SKM-1 treated with dmso at 0.1 percent for 144 hours (cell line): ENCODE data around the gene GDPD5.

Experiments
- DNase-seq: peaks from one replicate; lab custom pipeline; 2025; ENCODE audit not compliant: unreplicated experiment; lab: John Stamatoyannopoulos, UW

The GDPD5 gene

GRCh38 chr11:75536786-75537641, 11.3 kb upstream of the GDPD5 start:
- DNase-seq: peak; percentile 89

GRCh38 chr11:75535071-75535470, 9.3 kb upstream of the GDPD5 start:
- no peak for DNase-seq

GRCh38 chr11:75534259-75535069, 8.7 kb upstream of the GDPD5 start:
- no peak for DNase-seq

GRCh38 chr11:75533896-75534258, 8.1 kb upstream of the GDPD5 start:
- no peak for DNase-seq

GRCh38 chr11:75532200-75533048, 6.7 kb upstream of the GDPD5 start:
- DNase-seq: peak; percentile 65

GRCh38 chr11:75531325-75531724, 5.6 kb upstream of the GDPD5 start:
- no peak for DNase-seq

- DNase-seq: no peak
Observed at GRCh38 chr11:75530577-75530976, 4.8 kb upstream of the GDPD5 start.

- no peak for DNase-seq
Observed at GRCh38 chr11:75527938-75528735, 2.4 kb upstream of the GDPD5 start.

GRCh38 chr11:75527130-75527529, 1.4 kb upstream of the GDPD5 start:
- no peak for DNase-seq

- no peak for DNase-seq
Observed at GRCh38 chr11:75526192-75526541, 426 bp upstream of the GDPD5 start.

GRCh38 chr11:75524665-75525432, 892 bp downstream of the GDPD5 start:
- peak; percentile 30 for DNase-seq

- DNase-seq: no peak
Observed at GRCh38 chr11:75523811-75524664, 1.7 kb downstream of the GDPD5 start.

- DNase-seq: no peak
Observed at GRCh38 chr11:75523189-75523588, 2.6 kb downstream of the GDPD5 start.

GRCh38 chr11:75522286-75523044, 3.3 kb downstream of the GDPD5 start:
- DNase-seq: no peak

GRCh38 chr11:75520688-75521087, 5.1 kb downstream of the GDPD5 start:
- no peak for DNase-seq

GRCh38 chr11:75518771-75519653, 6.7 kb downstream of the GDPD5 start:
- DNase-seq: no peak

- no peak for DNase-seq
Observed at GRCh38 chr11:75518204-75518549, 7.6 kb downstream of the GDPD5 start.
